ENCODE data around the gene CD44.

DNA sequence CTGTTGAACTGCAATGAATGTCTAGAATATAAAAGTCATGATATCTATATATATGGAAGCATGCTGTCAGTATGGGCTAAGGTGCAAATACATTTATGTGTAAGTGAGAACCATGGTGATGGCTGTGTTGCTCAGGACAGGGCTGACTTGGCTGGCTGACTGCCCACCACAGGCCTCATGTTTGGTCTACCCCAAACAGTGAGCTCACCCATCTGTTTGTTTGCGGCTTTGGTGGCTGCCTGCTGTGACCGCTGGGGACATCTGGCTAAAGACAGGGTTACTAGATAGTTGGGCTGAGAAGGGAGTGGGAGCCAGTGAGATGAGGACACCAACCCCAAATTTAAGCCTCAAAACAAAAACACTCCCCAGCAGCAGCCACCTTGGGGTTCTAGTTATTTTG is 6.3 kb downstream of the CD44 start:
- TF ChIP-seq CTCF (IDR thresholded peaks at IDR 0.05) (no peak), POLR2A (IDR thresholded peaks at IDR 0.05) (no peak)

Measured in thyroid gland (tissue), 4 donors.